Left ventricle myocardium inferior (tissue), 1 donor: ENCODE measurements around the gene NEURL1B. TPM values are rescaled to one million over a fixed set of nuclear protein-coding genes. Genes with fewer than 3 reads are reported as not detected.
"Not testable (repeated sequence)": the region's sequence is repeated elsewhere in the genome, so short reads cannot be mapped to it uniquely, and the experiment has no call there.

ENCODE experiments used
- DNase-seq: peaks from one replicate; pipeline ENCODE4 v3.0.0-alpha.2; 2020
- H3K27ac ChIP-seq: fragments of 200-600 bp; replicated peaks from 2 replicates; pipeline ENCODE4 v1.8.0; 2021
- H3K27me3 ChIP-seq: fragments of 200-600 bp; 2 replicates; pipeline ENCODE4 v1.8.0; 2021; ENCODE audit warnings: low read depth
- H3K36me3 ChIP-seq: fragments of 200-600 bp; 2 replicates; pipeline ENCODE4 v1.8.0; 2021
- H3K4me1 ChIP-seq: fragments of 200-600 bp; 2 replicates; pipeline ENCODE4 v1.8.0; 2021
- H3K4me3 ChIP-seq: fragments of 200-600 bp; 2 replicates; pipeline ENCODE4 v1.8.0; 2021; ENCODE audit warnings: mild to moderate bottlenecking, moderate library complexity
- H3K9me3 ChIP-seq: fragments of 200-600 bp; replicated peaks from 2 replicates; pipeline ENCODE4 v1.8.0; 2021
- intact Hi-C: fragments of 100-400 bp; cut with micrococcal nuclease; formaldehyde crosslinking; loops from one replicate; pipeline ENCODE4 v1.11.0; 2022
- total RNA-seq: library from RNA; stranded (reverse); fragmentation: NEBNext Ultra II Directional; extraction: Animal tissue kit (Norgen Biotek cat#: 25700); gene quantifications from one replicate; pipeline ENCODE4 v1.2.1, GENCODE V29; 2021
- TF ChIP-seq, protein P1 (sequence below): fragments of 200-600 bp; IDR thresholded peaks from 2 replicates; pipeline ENCODE4 v1.8.0; 2021; ENCODE audit warnings: antibody characterized with exemption, mild to moderate bottlenecking, borderline replicate concordance
- donor health status: DM: no; HTN: yes; CAD: no; lungs with severe emphysema.

Gene NEURL1B
- total RNA-seq, 1 donor from 2014 or later: 24.0 TPM

DNA sequence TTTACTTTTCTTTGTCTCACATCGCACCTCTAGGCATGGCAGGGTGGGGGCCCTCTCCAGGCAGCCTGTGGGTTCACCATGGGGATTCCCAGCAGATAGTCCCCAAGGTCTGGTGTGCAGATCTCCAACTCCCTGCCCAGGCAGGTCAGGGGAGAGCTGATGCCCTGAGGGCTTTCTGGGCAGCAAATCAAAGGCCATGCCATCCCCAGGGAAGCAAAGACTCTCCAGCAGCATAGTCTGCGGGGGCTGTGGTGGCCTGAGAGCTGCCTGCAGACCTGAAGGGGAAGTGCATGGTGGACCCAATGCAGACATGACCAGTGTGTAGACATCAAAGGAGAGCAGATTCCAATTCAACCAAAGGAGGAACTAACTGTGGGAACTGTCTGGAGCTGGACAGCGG lies 7.7 kb downstream of the NEURL1B start:
- peaks cover 6% of the 10 kb centered on the region for H3K36me3 ChIP-seq
- no peaks in the 10 kb centered on the region for H3K27me3 ChIP-seq
- H3K27ac ChIP-seq: peak overlapping the region; percentile 97
- H3K4me1 ChIP-seq: peaks cover 98% of the 10 kb centered on the region
- no peaks in the 10 kb centered on the region for H3K9me3 ChIP-seq
- no peak for DNase-seq
- H3K4me3 ChIP-seq: peak overlapping the region; percentile 85
- TF ChIP-seq, protein P1, sequence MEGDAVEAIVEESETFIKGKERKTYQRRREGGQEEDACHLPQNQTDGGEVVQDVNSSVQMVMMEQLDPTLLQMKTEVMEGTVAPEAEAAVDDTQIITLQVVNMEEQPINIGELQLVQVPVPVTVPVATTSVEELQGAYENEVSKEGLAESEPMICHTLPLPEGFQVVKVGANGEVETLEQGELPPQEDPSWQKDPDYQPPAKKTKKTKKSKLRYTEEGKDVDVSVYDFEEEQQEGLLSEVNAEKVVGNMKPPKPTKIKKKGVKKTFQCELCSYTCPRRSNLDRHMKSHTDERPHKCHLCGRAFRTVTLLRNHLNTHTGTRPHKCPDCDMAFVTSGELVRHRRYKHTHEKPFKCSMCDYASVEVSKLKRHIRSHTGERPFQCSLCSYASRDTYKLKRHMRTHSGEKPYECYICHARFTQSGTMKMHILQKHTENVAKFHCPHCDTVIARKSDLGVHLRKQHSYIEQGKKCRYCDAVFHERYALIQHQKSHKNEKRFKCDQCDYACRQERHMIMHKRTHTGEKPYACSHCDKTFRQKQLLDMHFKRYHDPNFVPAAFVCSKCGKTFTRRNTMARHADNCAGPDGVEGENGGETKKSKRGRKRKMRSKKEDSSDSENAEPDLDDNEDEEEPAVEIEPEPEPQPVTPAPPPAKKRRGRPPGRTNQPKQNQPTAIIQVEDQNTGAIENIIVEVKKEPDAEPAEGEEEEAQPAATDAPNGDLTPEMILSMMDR: no peak
- intact Hi-C loops: loop anchor here (10.0 kb wide), 1 partner anchor 46 kb away; no protein-coding TSS in a partner anchor

DNA sequence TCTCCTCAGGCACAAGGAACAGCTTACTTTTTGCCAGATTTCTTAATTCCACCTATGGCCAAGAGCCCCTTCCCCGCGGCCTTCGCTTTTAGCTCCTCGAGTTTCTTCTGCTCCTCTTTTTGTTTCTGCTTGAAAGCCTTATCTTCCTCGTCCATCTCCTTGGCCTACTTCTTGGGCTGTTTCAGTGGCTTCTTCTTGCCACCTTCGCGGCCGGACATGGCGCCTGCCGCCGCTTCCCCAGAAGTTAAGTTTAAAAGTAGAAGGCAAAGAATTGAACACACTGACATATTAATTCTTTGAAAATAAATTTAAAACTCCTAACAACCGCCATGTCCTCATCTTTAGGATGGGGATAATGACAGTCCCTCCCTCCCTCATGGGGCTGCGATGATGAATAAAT lies 15.4 kb downstream of the NEURL1B start:
- H3K27me3 ChIP-seq, DNase-seq, intact Hi-C loops: not testable (repeated sequence)
- peak overlapping the region; percentile 31 for H3K4me3 ChIP-seq
- H3K4me1 ChIP-seq: peaks cover 97% of the 10 kb centered on the region
- H3K9me3 ChIP-seq: peaks cover 15% of the 10 kb centered on the region
- peak overlapping the region; percentile 97 for H3K27ac ChIP-seq
- H3K36me3 ChIP-seq: peaks cover 14% of the 10 kb centered on the region

DNA sequence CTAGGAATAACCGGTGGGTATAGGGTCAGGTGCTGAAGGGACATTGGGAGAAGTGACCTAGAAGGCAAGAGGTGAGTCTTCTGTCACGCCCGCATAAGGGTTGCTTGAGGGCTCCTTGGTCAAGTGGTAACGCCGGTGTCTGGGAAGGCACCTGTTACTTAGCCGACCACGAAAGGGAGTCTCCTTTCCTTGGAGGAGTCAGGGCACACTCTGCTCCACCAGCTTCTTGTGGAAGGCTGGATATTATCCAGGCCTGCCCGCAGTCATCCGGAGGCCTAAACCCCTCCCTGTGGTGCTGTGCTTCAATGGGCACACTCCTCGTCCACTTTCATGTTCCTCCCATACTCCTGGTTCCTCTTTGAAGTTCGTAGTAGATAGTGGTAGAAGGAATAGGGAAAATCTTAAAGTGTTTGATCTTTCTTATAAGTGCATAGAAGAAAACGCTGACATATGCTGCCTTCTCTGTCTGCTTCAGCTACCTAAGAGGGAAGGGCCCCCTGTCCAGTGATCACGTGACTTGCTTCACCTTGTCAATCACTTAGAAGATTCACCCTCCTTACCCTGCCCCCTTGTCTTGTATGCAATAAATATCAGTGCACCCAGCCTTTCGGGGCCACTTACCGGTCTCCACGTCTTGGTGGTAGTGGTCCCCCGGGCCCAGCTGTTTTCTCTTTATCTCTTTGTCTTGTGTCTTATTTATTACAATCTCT lies 16.6 kb downstream of the NEURL1B start:
- peak overlapping the region; percentile 97 for H3K27ac ChIP-seq
- H3K4me1 ChIP-seq: peaks cover 97% of the 10 kb centered on the region
- DNase-seq, intact Hi-C loops, H3K27me3 ChIP-seq: not testable (repeated sequence)
- H3K9me3 ChIP-seq: peaks cover 15% of the 10 kb centered on the region
- peak overlapping the region; percentile 31 for H3K4me3 ChIP-seq
- peaks cover 17% of the 10 kb centered on the region for H3K36me3 ChIP-seq

DNA sequence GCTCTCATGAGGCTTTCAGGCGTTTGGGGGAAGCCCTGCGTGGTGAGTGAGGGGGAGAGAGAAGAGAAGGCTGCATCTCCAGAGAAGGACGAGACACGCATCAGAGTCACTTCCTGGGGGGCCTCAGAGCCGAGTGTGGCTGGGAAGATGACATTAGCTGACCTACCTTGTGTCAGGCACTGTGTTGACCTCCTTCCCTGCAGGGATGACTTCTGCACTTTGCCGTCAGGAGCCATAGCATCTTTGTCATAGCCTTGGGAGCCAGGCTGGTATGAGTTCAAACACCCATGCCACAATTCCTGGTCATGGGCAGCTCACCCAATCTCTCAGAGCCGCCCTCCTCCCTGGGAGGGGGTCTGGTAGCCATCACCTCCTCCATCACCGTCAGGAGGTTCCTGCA lies 17.3 kb downstream of the NEURL1B start:
- peaks cover 99% of the 10 kb centered on the region for H3K4me1 ChIP-seq
- peaks cover 15% of the 10 kb centered on the region for H3K9me3 ChIP-seq

DNA sequence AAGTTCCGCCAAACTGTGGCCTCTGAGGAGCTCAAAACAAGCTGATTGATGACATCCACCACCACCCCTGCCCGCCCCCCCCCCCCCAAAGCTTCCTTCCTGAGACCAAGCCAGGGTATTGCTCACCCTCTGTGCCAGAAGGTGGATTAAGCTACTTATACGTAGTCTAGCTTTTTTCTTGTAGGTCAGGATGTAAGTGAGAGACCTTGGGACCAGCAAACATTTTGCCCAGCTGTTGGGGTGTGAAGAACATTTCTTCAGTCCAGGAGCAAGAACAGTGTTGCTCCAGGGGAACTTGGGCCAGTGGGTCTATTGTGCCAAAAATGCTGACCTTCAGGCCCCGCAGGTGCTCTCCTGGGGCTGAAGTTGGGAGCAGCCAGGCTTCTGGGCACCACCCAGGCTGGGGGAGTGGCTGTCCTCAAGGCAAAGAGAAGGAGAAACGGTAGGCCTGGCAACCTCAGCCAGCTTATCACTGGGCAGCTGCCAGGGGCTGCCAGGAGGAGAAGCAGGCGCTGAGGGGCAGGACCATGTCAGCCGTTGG lies 18.0 kb downstream of the NEURL1B start:
- peak overlapping the region; percentile 97 for H3K27ac ChIP-seq
- TF ChIP-seq, protein P1: no peak
- intact Hi-C loops: no loop called here
- H3K27me3 ChIP-seq: no peaks in the 10 kb centered on the region
- H3K36me3 ChIP-seq: peaks cover 17% of the 10 kb centered on the region
- DNase-seq: peak; percentile 69
- H3K9me3 ChIP-seq: peaks cover 15% of the 10 kb centered on the region
- H3K4me1 ChIP-seq: peaks cover 99% of the 10 kb centered on the region
- peak overlapping the region; percentile 31 for H3K4me3 ChIP-seq

More for the DNA sequence above, 17.3 kb downstream of the NEURL1B start:
- TF ChIP-seq, protein P1: no peak
- Histone ChIP-seq H3K27ac (peak overlapping the region; percentile 97), H3K4me3 (peak overlapping the region; percentile 31), H3K36me3 (peaks cover 17% of the 10 kb centered on the region), H3K27me3 (no peaks in the 10 kb centered on the region)
- no peak for DNase-seq
- intact Hi-C loops: no loop called here

DNA sequence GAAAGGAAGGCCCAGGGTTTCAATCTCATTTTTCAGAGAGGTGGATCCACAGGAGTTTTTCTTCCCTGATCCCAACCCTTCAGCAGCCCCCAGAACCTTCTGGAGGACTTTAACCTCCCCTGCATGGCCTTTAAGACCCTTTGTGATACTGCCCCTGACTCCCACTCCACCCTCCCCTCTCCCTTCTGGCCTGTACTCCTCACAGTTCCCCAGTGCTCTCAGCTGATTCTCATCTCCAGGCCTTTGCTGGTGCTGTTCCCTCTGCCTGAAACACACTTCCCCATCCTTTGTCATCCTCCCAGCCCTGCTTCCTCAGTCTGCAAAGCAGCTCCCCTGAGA lies 18.5 kb downstream of the NEURL1B start:
- Histone ChIP-seq H3K4me1 (peaks cover 99% of the 10 kb centered on the region), H3K27me3 (no peaks in the 10 kb centered on the region), H3K4me3 (peak overlapping the region; percentile 31), H3K27ac (peak overlapping the region; percentile 97), H3K36me3 (peaks cover 17% of the 10 kb centered on the region), H3K9me3 (peaks cover 15% of the 10 kb centered on the region)
- no peak for DNase-seq
- TF ChIP-seq, protein P1: no peak
- intact Hi-C loops: no loop called here
